H1 (cell line): Measurements from ENCODE around the gene CDT1.

Experiments
- CBX8 ChIP-seq: fragments of 300-800, 300-1000 bp; sonication (generic); IDR thresholded peaks from 2 replicates; pipeline ENCODE4 v1.7.1; 2016; ENCODE audit warnings: low read depth, low read length, borderline replicate concordance
- POLR2A ChIP-seq, 2 experiments: IDR thresholded peaks; 1 replicate in 1 of 2; 2 replicates in 1 of 2; pipeline ENCODE4 v1.6.1; 2011; ENCODE audit warnings: low read depth in 2 of 2, low read length in 2 of 2, mild to moderate bottlenecking in 2 of 2; ENCODE audit errors: control extremely low read depth in 1 of 2
- RFX5 ChIP-seq: IDR thresholded peaks from 2 replicates; pipeline ENCODE4 v1.6.1; 2011; ENCODE audit warnings: low read depth, low read length, improper control_type of control experiment, borderline replicate concordance
- TF ChIP-seq, protein P1 (sequence below): IDR thresholded peaks from 2 replicates; pipeline ENCODE4 v1.6.1; 2011; ENCODE audit warnings: low read depth, mild to moderate bottlenecking, low read length; ENCODE audit not compliant: insufficient read depth
- TF ChIP-seq, protein P2 (sequence below): IDR thresholded peaks from 2 replicates; pipeline ENCODE4 v1.6.1; 2012; ENCODE audit warnings: low read length, inconsistent platforms
- TF ChIP-seq, protein P3 (sequence below), 3 experiments: IDR thresholded peaks; 1 replicate in 2 of 3; 2 replicates in 1 of 3; pipeline versions ENCODE4 v1.5.1 to v1.6.1; 2011; ENCODE audit warnings: low read length in 3 of 3, mild to moderate bottlenecking in 3 of 3, inconsistent platforms in 2 of 3, low read depth in 1 of 3, moderate library complexity in 1 of 3; ENCODE audit not compliant: insufficient read depth in 1 of 3; ENCODE audit errors: control extremely low read depth in 1 of 3

- TF ChIP-seq, protein P1, sequence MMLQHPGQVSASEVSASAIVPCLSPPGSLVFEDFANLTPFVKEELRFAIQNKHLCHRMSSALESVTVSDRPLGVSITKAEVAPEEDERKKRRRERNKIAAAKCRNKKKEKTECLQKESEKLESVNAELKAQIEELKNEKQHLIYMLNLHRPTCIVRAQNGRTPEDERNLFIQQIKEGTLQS, result no peak
- TF ChIP-seq, protein P2, sequence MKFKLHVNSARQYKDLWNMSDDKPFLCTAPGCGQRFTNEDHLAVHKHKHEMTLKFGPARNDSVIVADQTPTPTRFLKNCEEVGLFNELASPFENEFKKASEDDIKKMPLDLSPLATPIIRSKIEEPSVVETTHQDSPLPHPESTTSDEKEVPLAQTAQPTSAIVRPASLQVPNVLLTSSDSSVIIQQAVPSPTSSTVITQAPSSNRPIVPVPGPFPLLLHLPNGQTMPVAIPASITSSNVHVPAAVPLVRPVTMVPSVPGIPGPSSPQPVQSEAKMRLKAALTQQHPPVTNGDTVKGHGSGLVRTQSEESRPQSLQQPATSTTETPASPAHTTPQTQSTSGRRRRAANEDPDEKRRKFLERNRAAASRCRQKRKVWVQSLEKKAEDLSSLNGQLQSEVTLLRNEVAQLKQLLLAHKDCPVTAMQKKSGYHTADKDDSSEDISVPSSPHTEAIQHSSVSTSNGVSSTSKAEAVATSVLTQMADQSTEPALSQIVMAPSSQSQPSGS, result no peak
- TF ChIP-seq RFX5 (no peak), POLR2A (IDR thresholded peaks at IDR 0.05; ENCODE audit: control extremely low read depth in 1 of 2, low read depth in 2 of 2, low read length in 2 of 2) (no peak), CBX8 (no peak)
- TF ChIP-seq, protein P3, sequence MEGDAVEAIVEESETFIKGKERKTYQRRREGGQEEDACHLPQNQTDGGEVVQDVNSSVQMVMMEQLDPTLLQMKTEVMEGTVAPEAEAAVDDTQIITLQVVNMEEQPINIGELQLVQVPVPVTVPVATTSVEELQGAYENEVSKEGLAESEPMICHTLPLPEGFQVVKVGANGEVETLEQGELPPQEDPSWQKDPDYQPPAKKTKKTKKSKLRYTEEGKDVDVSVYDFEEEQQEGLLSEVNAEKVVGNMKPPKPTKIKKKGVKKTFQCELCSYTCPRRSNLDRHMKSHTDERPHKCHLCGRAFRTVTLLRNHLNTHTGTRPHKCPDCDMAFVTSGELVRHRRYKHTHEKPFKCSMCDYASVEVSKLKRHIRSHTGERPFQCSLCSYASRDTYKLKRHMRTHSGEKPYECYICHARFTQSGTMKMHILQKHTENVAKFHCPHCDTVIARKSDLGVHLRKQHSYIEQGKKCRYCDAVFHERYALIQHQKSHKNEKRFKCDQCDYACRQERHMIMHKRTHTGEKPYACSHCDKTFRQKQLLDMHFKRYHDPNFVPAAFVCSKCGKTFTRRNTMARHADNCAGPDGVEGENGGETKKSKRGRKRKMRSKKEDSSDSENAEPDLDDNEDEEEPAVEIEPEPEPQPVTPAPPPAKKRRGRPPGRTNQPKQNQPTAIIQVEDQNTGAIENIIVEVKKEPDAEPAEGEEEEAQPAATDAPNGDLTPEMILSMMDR (IDR thresholded peaks at IDR 0.05; ENCODE audit: control extremely low read depth in 1 of 3, insufficient read depth in 1 of 3, low read depth in 1 of 3, low read length in 3 of 3), result no peak
Observed at GRCh38 chr16:88761143-88761534, 42.5 kb upstream of the CDT1 start.
